Head of caudate nucleus (tissue), 42 donors: ENCODE data around the gene ASCL5.

Experiments
- DNase-seq, 42 donors: peaks; one replicate each; pipeline versions ENCODE4 v3.0.0 to v3.0.0-alpha.2; 2020 to 2021; ENCODE audit warnings: mixed read lengths in 7 of 42
- intact Hi-C: fragments of 100-400 bp; cut with DNase I; formaldehyde crosslinking; loops from one replicate; pipeline ENCODE4 v1.15.0; 2022

ASCL5 gene

GRCh38 chr1:201072922-201073321, 54.1 kb downstream of the ASCL5 start:
- intact Hi-C loops, result no loop called here
- DNase-seq, result no peak

GRCh38 chr1:201072149-201072548, 54.8 kb downstream of the ASCL5 start:
- DNase-seq, result no peak
- intact Hi-C loops, result no loop called here

GRCh38 chr1:201069636-201070035, 57.3 kb downstream of the ASCL5 start:
- intact Hi-C loops, result no loop called here
- DNase-seq, result no peak

- intact Hi-C loops, result no loop called here
- no peak for DNase-seq
These were observed 58.0 kb downstream of the ASCL5 start for GRCh38 chr1:201068976-201069375.

GRCh38 chr1:201066986-201067385, 60.0 kb downstream of the ASCL5 start:
- intact Hi-C loops, result no loop called here
- DNase-seq, result no peak

GRCh38 chr1:201065686-201066085, 61.3 kb downstream of the ASCL5 start:
- intact Hi-C loops, result no loop called here
- DNase-seq, result no peak

GRCh38 chr1:201064806-201065205, 62.2 kb downstream of the ASCL5 start:
- DNase-seq, result peak in 15 of 42 donors; percentile 10 to 60 (median 37)
- intact Hi-C loops, result no loop called here
